Neural cell (in vitro differentiated cells): ENCODE results near the gene TSPOAP1. TPM values are rescaled to one million over a fixed set of nuclear protein-coding genes. Genes with fewer than 3 reads are reported as not detected.

Source experiments
- H2AFZ ChIP-seq: fragments of 200-600, 300-800 bp; sonication (generic), shearing (Covaris generic); 2 replicates; pipeline ENCODE4 v1.6.0; 2014; ENCODE audit warnings: low read depth, mild to moderate bottlenecking, antibody characterized with exemption, low read length, moderate library complexity
- H3F3A ChIP-seq: fragments of 200-600 bp; shearing (Covaris generic); 2 replicates; pipeline ENCODE4 v1.6.1; 2016; ENCODE audit warnings: mild to moderate bottlenecking, moderate library complexity, mixed read lengths, antibody characterized with exemption, low read length; ENCODE audit not compliant: insufficient read depth, poor library complexity, severe bottlenecking
- H3K27ac ChIP-seq: fragments of 200-600, 300-800 bp; sonication (generic), shearing (Covaris generic); 2 replicates; pipeline ENCODE4 v1.5.1; 2014; ENCODE audit warnings: mild to moderate bottlenecking, low read length, moderate library complexity
- H3K27me3 ChIP-seq: fragments of 300-800, 200-600 bp; sonication (generic), shearing (Covaris generic); 2 replicates; pipeline ENCODE4 v1.6.0; 2014; ENCODE audit warnings: mild to moderate bottlenecking, low read depth, low read length, moderate library complexity; ENCODE audit not compliant: insufficient read depth
- H3K36me3 ChIP-seq: fragments of 300-800, 200-600 bp; sonication (generic), shearing (Covaris generic); 2 replicates; pipeline ENCODE4 v1.5.1; 2014; ENCODE audit warnings: mild to moderate bottlenecking, antibody characterized with exemption, low read length, moderate library complexity; ENCODE audit not compliant: insufficient read depth
- H3K4me2 ChIP-seq: fragments of 300-800, 200-600 bp; sonication (generic), shearing (Covaris generic); 2 replicates; pipeline ENCODE4 v1.6.0; 2014; ENCODE audit warnings: mild to moderate bottlenecking, low read length
- H3K4me3 ChIP-seq: fragments of 300-800, 200-600 bp; sonication (generic), shearing (Covaris generic); 2 replicates; pipeline ENCODE4 v1.5.1; 2014; ENCODE audit warnings: mild to moderate bottlenecking, low read length, moderate library complexity
- H3K79me2 ChIP-seq: fragments of 200-600 bp; shearing (Covaris generic); replicated peaks from 2 replicates; pipeline ENCODE4 v1.6.0; 2014; ENCODE audit warnings: mild to moderate bottlenecking, low read length, moderate library complexity; ENCODE audit not compliant: insufficient read depth
- H3K9ac ChIP-seq: fragments of 300-800, 200-600 bp; sonication (generic), shearing (Covaris generic); 2 replicates; pipeline ENCODE4 v1.6.1; 2016; ENCODE audit warnings: mild to moderate bottlenecking, low read length, mixed read lengths
- H3K9me2 ChIP-seq: fragments of 200-600 bp; shearing (Covaris generic); 2 replicates; pipeline ENCODE4 v1.6.1; 2016; ENCODE audit warnings: mild to moderate bottlenecking, low read length, mixed read lengths; ENCODE audit not compliant: insufficient read depth
- H3K9me3 ChIP-seq: fragments of 200-600, 300-800 bp; sonication (generic), shearing (Covaris generic); 2 replicates; pipeline ENCODE4 v1.6.1; 2016; ENCODE audit warnings: mild to moderate bottlenecking, mixed run types, low read length, moderate library complexity, mixed read lengths
- H4K20me1 ChIP-seq: fragments of 200-600 bp; shearing (Covaris generic); 2 replicates; pipeline ENCODE4 v1.6.1; 2016; ENCODE audit warnings: mild to moderate bottlenecking, mixed run types; ENCODE audit not compliant: insufficient read depth
- CTCF ChIP-seq: fragments of 450-650 bp; IDR thresholded peaks from 2 replicates; pipeline ENCODE4 v1.5.1; 2014; ENCODE audit warnings: antibody characterized with exemption, mild to moderate bottlenecking, moderate library complexity; ENCODE audit not compliant: poor library complexity, severe bottlenecking
- EP300 ChIP-seq: fragments of 450-650 bp; conservative IDR thresholded peaks from 2 replicates; pipeline ENCODE4 v1.6.1; 2014; ENCODE audit warnings: antibody characterized with exemption, mild to moderate bottlenecking, moderate library complexity; ENCODE audit not compliant: poor library complexity, severe bottlenecking
- EZH2 ChIP-seq: fragments of 200-600, 300-800 bp; shearing (Covaris generic), sonication (generic); IDR thresholded peaks from 2 replicates; pipeline ENCODE4 v1.6.1; 2014; ENCODE audit warnings: antibody characterized with exemption, low read length, borderline replicate concordance, mild to moderate bottlenecking; ENCODE audit not compliant: insufficient read depth, poor library complexity, severe bottlenecking
- MXI1 ChIP-seq: fragments of 450-650 bp; conservative IDR thresholded peaks from 2 replicates; pipeline ENCODE4 v1.6.1; 2014; ENCODE audit warnings: antibody characterized with exemption, mild to moderate bottlenecking; ENCODE audit not compliant: poor library complexity, severe bottlenecking
- POLR2AphosphoS5 ChIP-seq: IDR thresholded peaks from 2 replicates; pipeline ENCODE4 v1.6.1; 2012
- RAD21 ChIP-seq: fragments of 450-650 bp; conservative IDR thresholded peaks from 2 replicates; pipeline ENCODE4 v1.6.1; 2014; ENCODE audit warnings: antibody characterized with exemption, mild to moderate bottlenecking, moderate library complexity
- REST ChIP-seq: IDR thresholded peaks from 2 replicates; pipeline ENCODE4 v1.6.1; 2012; ENCODE audit warnings: borderline replicate concordance
- SMC3 ChIP-seq: fragments of 450-650 bp; conservative IDR thresholded peaks from 2 replicates; pipeline ENCODE4 v1.6.1; 2014; ENCODE audit warnings: antibody characterized with exemption, mild to moderate bottlenecking, moderate library complexity; ENCODE audit not compliant: poor library complexity
- TAF1 ChIP-seq: IDR thresholded peaks from 2 replicates; pipeline ENCODE4 v1.6.1; 2012; ENCODE audit warnings: low read depth
- polyA plus RNA-seq: library from polyadenylated mRNA; depleted of rRNA; stranded (reverse); fragments of >200 nt; gene quantifications from 2 replicates; pipeline ENCODE4 v1.2.3, GENCODE V29; 2014

The TSPOAP1 gene
- polyA plus RNA-seq, 1 donor from 2014 or later = 103 TPM

- Histone ChIP-seq H4K20me1 (no peaks in the 10 kb centered on the region), H3F3A (no peaks in the 10 kb centered on the region), H3K27me3 (no peaks in the 10 kb centered on the region), H3K9me2 (no peaks in the 10 kb centered on the region), H2AFZ (no peak overlapping the region), H3K36me3 (no peaks in the 10 kb centered on the region), H3K4me2 (no peak overlapping the region), H3K79me2 (no peaks in the 10 kb centered on the region), H3K4me3 (no peak overlapping the region), H3K27ac (no peak overlapping the region), H3K9ac (no peak overlapping the region), H3K9me3 (no peaks in the 10 kb centered on the region)
- TF ChIP-seq POLR2AphosphoS5 (no peak), RAD21 (no peak), CTCF (no peak), SMC3 (no peak), MXI1 (no peak), TAF1 (no peak), REST (no peak), EZH2 (no peak)
Observed at GRCh38 chr17:58279736-58280479, 48.7 kb downstream of the TSPOAP1 start.

GRCh38 chr17:58279016-58279711, 49.4 kb downstream of the TSPOAP1 start:
- Histone ChIP-seq H3K4me2 (no peak overlapping the region), H3F3A (no peaks in the 10 kb centered on the region), H3K27ac (no peak overlapping the region), H3K36me3 (no peaks in the 10 kb centered on the region), H3K9me2 (no peaks in the 10 kb centered on the region), H3K9ac (no peak overlapping the region), H4K20me1 (no peaks in the 10 kb centered on the region), H3K4me3 (no peak overlapping the region), H3K27me3 (no peaks in the 10 kb centered on the region), H2AFZ (no peak overlapping the region), H3K9me3 (no peaks in the 10 kb centered on the region), H3K79me2 (no peaks in the 10 kb centered on the region)
- TF ChIP-seq RAD21 (no peak), MXI1 (no peak), POLR2AphosphoS5 (no peak), REST (no peak), EZH2 (no peak), TAF1 (no peak), CTCF (no peak), SMC3 (no peak), EP300 (no peak)
